ENCODE results near the gene NTM. TPM values are rescaled to one million over a fixed set of nuclear protein-coding genes. Genes with fewer than 3 reads are reported as not detected.
A peak's percentile ranks its signal among the peaks of the same experiment; 100 is the strongest.

The NTM gene
- total RNA-seq, 4 donors from 2014 or later, result 0.21 to 3.2 (median 0.84) TPM

DNA sequence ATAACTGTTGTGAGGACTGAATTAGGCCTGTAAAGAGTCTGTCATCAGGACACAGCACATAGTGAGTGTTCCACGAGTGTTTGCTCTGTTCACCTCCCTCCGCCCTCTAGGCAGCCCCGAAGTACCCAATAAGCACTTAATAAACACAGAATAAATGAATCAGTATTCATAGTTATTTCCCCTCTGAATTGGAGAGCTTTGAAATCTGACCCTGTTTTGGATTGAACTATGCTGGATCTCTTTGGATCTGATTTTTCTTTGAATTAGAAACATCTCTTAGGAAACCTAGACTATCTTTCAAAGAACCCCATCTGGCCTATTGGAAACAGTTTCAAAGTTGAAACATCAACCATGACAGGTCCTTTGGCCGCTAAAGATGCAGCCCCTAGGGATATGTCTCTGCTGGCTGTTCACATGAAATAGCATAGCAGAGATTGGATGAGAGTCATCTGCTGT is 615.5 kb downstream of the NTM start:
- TF ChIP-seq CTCF (IDR thresholded peaks at IDR 0.05) (no peak), POLR2A (IDR thresholded peaks at IDR 0.05) (no peak)
- no peaks in the 10 kb centered on the region for H3K36me3 ChIP-seq
- intact Hi-C loops (cut with DNase I), result no loop called here
- H3K9me3 ChIP-seq, result no peaks in the 10 kb centered on the region
- WGBS, 2 donors, result 39 to 45% methylated on average over 4 of the region's 4 CpGs
- no peaks in the 10 kb centered on the region for H3K4me1 ChIP-seq
- H3K4me3 ChIP-seq, result no peak overlapping the region
- peak overlapping the region in 2 of 4 donors; percentile 11 to 16 for H3K27ac ChIP-seq
- no peak for DNase-seq
- H3K27me3 ChIP-seq, result no peaks in the 10 kb centered on the region

- H3K36me3 ChIP-seq, result no peaks in the 10 kb centered on the region
- intact Hi-C loops (cut with DNase I), result no loop called here
- DNase-seq, result no peak
- H3K4me3 ChIP-seq, result no peak overlapping the region
- 62 to 65% methylated on average over 2 of the region's 2 CpGs for WGBS, 2 donors
- TF ChIP-seq CTCF (IDR thresholded peaks at IDR 0.05) (no peak), POLR2A (IDR thresholded peaks at IDR 0.05) (no peak)
- no peaks in the 10 kb centered on the region for H3K4me1 ChIP-seq
- no peak overlapping the region for H3K27ac ChIP-seq
- H3K27me3 ChIP-seq, result no peaks in the 10 kb centered on the region
- no peaks in the 10 kb centered on the region for H3K9me3 ChIP-seq
Measured at GRCh38 chr11:131987703-131988102, 617.3 kb downstream of the NTM start.

GRCh38 chr11:131991606-131992005 is 621.2 kb downstream of the NTM start:
- intact Hi-C loops (cut with DNase I), result no loop called here
- Histone ChIP-seq H3K4me1 (no peaks in the 10 kb centered on the region), H3K4me3 (no peak overlapping the region), H3K36me3 (no peaks in the 10 kb centered on the region), H3K9me3 (peaks cover 0 to 9% (median 0%) of the 10 kb centered on the region in 3 donors), H3K27ac (no peak overlapping the region), H3K27me3 (no peaks in the 10 kb centered on the region)
- DNase-seq, result no peak
- WGBS, 2 donors, result 82 to 83% methylated on average over 2 of the region's 2 CpGs
- TF ChIP-seq POLR2A (IDR thresholded peaks at IDR 0.05), result no peak
- TF ChIP-seq CTCF (IDR thresholded peaks at IDR 0.05), result no peak

GRCh38 chr11:131993246-131993645 is 622.8 kb downstream of the NTM start:
- no peak for DNase-seq
- H3K4me1 ChIP-seq, result no peaks in the 10 kb centered on the region
- no peaks in the 10 kb centered on the region for H3K36me3 ChIP-seq
- no peaks in the 10 kb centered on the region for H3K27me3 ChIP-seq
- 51 to 56% methylated on average over 2 of the region's 2 CpGs for WGBS, 2 donors
- no peak overlapping the region for H3K4me3 ChIP-seq
- H3K27ac ChIP-seq, result no peak overlapping the region
- H3K9me3 ChIP-seq, result peaks cover 0 to 12% (median 0%) of the 10 kb centered on the region in 3 donors
- TF ChIP-seq CTCF (IDR thresholded peaks at IDR 0.05) (no peak), POLR2A (IDR thresholded peaks at IDR 0.05) (no peak)
- intact Hi-C loops (cut with DNase I), result no loop called here

DNA sequence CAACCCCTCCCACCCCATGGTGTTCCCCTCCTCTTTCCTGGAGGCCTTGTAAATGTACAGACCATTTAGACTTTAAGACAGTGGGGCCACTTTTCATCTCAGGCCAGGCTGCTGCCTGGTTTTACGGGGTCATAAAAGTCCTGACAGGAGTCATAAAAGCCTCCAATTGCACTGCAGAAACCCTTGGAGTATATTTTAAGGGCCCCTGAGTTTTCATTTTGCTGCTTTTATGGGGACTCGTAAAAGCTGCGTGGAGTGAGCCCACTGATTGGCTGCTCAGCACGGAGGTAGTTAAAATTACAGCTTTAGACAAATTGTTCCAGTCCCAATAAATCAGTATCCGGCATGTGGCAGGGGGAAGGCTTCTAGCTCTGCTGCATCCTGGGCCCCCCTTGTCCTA is 627.6 kb downstream of the NTM start:
- peaks cover 0 to 17% (median 0%) of the 10 kb centered on the region in 3 donors for H3K9me3 ChIP-seq
- no peak for DNase-seq
- H3K36me3 ChIP-seq, result no peaks in the 10 kb centered on the region
- WGBS, 2 donors, result 70 to 71% methylated on average over 4 to 5 of the region's 5 CpGs
- no peak overlapping the region for H3K27ac ChIP-seq
- intact Hi-C loops (cut with DNase I), result no loop called here
- H3K27me3 ChIP-seq, result no peaks in the 10 kb centered on the region
- H3K4me1 ChIP-seq, result no peaks in the 10 kb centered on the region
- TF ChIP-seq POLR2A (IDR thresholded peaks at IDR 0.05), result no peak
- no peak for TF ChIP-seq CTCF (IDR thresholded peaks at IDR 0.05)
- H3K4me3 ChIP-seq, result no peak overlapping the region

Data from esophagus squamous epithelium (tissue), 5 donors.